Retinal pigment epithelial cell (primary cell): ENCODE results near the gene NPM1.

ENCODE experiments used
- DNase-seq: peaks from one replicate; pipeline ENCODE4 v3.0.0-alpha.2; 2010; ENCODE audit warnings: low read depth
- H3K4me3 ChIP-seq: 2 replicates; pipeline ENCODE4 v1.5.1; 2011; ENCODE audit warnings: mild to moderate bottlenecking, low read length, control low read depth, moderate library complexity
- CTCF ChIP-seq: conservative IDR thresholded peaks from 2 replicates; pipeline ENCODE4 v1.5.1; 2011; ENCODE audit warnings: low read depth, low read length, control low read depth, inconsistent platforms

NPM1 gene

GRCh38 chr5:171416160-171417049, 28.8 kb downstream of the NPM1 start:
- TF ChIP-seq CTCF = no peak
- H3K4me3 ChIP-seq = no peak overlapping the region
- DNase-seq = no peak

- no peak for DNase-seq
- peak; percentile 82 for TF ChIP-seq CTCF
- peak overlapping the region; percentile 75 for H3K4me3 ChIP-seq
These were observed 30.8 kb downstream of the NPM1 start for GRCh38 chr5:171418316-171418981.

GRCh38 chr5:171418982-171419687, 31.5 kb downstream of the NPM1 start, which contains the start of gene FGF18:
FGF18 (plus strand) TSS chr5:171419647; CDS start chr5:171420200, 553 bp downstream.
- DNase-seq = peak; percentile 73
- peak within 1 kb of the TSS; percentile 75 for H3K4me3 ChIP-seq
- no peak for TF ChIP-seq CTCF

GRCh38 chr5:171419688-171420430, 32.2 kb downstream of the NPM1 start:
- H3K4me3 ChIP-seq = peak overlapping the region; percentile 65
- TF ChIP-seq CTCF = no peak
- no peak for DNase-seq

GRCh38 chr5:171420431-171421241, 33.0 kb downstream of the NPM1 start:
- DNase-seq = peak; percentile 85
- peak overlapping the region; percentile 65 for H3K4me3 ChIP-seq
- no peak for TF ChIP-seq CTCF
